Esophagus squamous epithelium (tissue), 4 donors: ENCODE data around the gene CEP19.
"Not testable (repeated sequence)": the region's sequence is repeated elsewhere in the genome, so short reads cannot be mapped to it uniquely, and the experiment has no call there.

Experiments used
- CTCF ChIP-seq, 6 experiments: fragments of 450-650 bp in 4 of 6; fragments of 200-600 bp in 2 of 6; sonication (generic) in 2 of 6; IDR thresholded peaks; one replicate each; pipeline ENCODE4 v1.5.1; 2016 to 2019; ENCODE audit warnings: antibody characterized with exemption in 6 of 6, mild to moderate bottlenecking in 4 of 6, moderate library complexity in 4 of 6
- POLR2A ChIP-seq, 4 donors: fragments of 450-650 bp; IDR thresholded peaks; one replicate each; pipeline ENCODE4 v1.6.1; 2017; ENCODE audit warnings: antibody characterized with exemption in 4 of 4, mild to moderate bottlenecking in 4 of 4, moderate library complexity in 3 of 4

DNA sequence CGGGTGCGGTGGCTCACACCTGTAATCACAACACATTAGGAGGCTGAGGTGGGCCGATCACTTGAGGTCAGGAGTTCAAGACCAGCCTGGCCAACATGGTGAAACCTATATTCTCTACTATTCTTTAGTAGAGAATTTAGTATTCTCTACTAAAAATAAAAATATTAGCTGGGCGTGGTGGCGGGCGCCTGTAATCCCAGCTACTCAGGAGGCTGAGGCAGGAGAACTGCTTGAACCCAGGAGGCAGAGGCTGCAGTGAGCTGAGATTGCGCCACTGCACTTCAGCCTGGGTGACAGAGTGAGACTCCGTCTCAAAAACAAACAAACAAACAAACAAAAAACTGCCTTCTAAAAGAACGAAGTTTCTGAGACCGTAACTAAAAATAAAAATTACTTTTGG lies 31.5 kb upstream of the CEP19 start:
- TF ChIP-seq POLR2A, CTCF (IDR thresholded peaks at IDR 0.05): not testable (repeated sequence)
